ACHN (cell line): ENCODE measurements around the gene SAMHD1.
"Not testable (repeated sequence)": the region's sequence is repeated elsewhere in the genome, so short reads cannot be mapped to it uniquely, and the experiment has no call there.

ENCODE experiments used
- DNase-seq: peaks from one replicate; pipeline ENCODE4 v3.0.0-alpha.2; 2015
- in situ Hi-C: cut with HindIII; loops from 2 replicates; pipeline ENCODE4 v1.10.0; 2017; ENCODE audit warnings: low sequenced_read_pairs, low pct_ligation_motif_present, low pct_unique_long_range_greater_than_20kb

SAMHD1 gene

DNA sequence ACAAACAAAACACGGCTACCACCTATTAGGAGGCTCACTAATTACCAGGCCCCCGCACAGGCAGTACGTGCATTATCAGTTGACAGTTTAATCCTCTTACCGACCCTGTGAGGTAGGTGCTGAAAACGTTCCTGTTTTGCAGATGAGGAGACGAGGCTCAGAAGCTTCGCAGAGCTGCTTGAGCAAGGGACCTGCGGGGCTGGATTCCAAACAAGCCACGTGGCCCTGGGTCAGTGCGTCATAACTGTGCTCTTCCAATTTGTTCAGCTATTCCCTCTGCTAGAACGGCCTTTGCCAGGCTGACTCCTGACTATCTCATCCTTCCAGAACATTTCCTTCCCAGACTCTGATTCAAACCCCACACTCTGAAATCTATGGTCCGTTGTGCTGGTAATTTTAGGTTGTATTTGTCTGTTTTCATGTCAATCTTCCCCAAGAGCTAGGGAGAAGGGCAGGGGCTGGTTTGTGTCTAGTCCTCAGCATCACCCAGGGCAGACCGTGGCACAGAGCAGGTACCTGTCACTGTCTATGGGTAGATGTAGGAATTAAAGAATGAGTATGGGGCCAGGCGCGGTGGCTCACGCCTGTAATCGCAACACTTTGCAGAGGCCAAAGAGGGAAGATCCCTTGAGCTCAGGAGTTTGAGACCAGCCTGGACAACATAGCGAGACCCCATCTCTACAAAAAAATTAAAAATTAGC, 104.3 kb downstream of the SAMHD1 start:
- no peak for DNase-seq
- in situ Hi-C loops: no loop called here

DNA sequence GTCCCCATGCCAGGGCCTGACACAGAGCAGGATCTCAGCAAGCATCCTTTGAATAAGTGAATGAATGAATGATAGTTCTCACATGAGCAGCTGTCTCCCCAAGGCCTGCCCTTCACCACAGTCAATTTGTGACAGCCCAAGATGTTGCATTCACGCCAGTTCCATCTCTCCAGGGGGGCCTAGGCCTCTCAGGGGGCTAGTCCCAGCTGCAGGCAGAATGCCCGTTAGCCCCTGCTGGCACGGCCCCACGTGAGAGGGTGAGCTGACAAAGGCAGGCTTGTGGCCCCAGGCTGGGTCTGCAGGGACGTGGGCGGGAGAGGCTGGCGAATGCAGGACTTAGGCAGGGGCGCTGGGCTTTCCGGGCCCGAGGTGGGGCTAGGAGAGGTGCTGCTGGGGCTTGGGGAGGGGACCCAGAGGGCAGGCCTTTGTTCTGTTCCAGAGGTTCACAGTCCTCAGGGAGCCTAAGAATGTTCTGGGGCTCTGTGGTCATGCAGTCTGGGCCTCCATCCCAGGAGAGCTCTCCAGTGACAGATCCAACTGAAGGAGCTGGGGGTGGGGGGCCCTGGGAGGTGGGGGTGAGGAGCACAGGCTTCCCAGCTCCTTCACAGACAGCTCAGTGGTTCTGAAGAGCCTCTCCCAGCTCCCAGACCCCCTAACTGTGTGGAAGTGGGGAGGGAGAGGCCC, 106.1 kb downstream of the SAMHD1 start:
- in situ Hi-C loops: no loop called here
- DNase-seq: no peak

DNA sequence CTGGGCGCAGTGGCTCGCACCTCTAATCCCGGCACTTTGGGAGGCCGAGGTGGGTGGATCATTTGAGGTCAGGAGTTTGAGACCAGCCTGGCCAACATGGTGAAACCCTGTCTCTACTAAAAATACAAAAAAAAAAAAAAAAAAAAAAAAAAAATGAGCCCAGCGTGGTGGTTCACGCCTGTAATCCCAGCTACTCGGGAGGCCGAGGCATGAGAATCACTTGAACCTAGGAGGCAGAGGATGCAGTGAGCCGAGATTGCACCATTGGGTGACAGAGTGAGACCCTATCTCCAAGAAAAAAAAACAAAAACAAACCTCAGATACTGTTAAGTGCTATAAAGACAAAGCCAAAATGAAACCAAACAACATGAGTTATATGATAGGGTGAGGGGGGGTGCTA, 110.5 kb downstream of the SAMHD1 start:
- in situ Hi-C loops, DNase-seq: not testable (repeated sequence)
